Right hindlimb (tissue), 1 donor: Measurements from ENCODE around the gene NCAPG.

Experiments
- DNase-seq: peaks from one replicate; pipeline ENCODE4 v3.0.0-alpha.2; 2018

The NCAPG gene, protein sequence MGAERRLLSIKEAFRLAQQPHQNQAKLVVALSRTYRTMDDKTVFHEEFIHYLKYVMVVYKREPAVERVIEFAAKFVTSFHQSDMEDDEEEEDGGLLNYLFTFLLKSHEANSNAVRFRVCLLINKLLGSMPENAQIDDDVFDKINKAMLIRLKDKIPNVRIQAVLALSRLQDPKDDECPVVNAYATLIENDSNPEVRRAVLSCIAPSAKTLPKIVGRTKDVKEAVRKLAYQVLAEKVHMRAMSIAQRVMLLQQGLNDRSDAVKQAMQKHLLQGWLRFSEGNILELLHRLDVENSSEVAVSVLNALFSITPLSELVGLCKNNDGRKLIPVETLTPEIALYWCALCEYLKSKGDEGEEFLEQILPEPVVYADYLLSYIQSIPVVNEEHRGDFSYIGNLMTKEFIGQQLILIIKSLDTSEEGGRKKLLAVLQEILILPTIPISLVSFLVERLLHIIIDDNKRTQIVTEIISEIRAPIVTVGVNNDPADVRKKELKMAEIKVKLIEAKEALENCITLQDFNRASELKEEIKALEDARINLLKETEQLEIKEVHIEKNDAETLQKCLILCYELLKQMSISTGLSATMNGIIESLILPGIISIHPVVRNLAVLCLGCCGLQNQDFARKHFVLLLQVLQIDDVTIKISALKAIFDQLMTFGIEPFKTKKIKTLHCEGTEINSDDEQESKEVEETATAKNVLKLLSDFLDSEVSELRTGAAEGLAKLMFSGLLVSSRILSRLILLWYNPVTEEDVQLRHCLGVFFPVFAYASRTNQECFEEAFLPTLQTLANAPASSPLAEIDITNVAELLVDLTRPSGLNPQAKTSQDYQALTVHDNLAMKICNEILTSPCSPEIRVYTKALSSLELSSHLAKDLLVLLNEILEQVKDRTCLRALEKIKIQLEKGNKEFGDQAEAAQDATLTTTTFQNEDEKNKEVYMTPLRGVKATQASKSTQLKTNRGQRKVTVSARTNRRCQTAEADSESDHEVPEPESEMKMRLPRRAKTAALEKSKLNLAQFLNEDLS

DNA sequence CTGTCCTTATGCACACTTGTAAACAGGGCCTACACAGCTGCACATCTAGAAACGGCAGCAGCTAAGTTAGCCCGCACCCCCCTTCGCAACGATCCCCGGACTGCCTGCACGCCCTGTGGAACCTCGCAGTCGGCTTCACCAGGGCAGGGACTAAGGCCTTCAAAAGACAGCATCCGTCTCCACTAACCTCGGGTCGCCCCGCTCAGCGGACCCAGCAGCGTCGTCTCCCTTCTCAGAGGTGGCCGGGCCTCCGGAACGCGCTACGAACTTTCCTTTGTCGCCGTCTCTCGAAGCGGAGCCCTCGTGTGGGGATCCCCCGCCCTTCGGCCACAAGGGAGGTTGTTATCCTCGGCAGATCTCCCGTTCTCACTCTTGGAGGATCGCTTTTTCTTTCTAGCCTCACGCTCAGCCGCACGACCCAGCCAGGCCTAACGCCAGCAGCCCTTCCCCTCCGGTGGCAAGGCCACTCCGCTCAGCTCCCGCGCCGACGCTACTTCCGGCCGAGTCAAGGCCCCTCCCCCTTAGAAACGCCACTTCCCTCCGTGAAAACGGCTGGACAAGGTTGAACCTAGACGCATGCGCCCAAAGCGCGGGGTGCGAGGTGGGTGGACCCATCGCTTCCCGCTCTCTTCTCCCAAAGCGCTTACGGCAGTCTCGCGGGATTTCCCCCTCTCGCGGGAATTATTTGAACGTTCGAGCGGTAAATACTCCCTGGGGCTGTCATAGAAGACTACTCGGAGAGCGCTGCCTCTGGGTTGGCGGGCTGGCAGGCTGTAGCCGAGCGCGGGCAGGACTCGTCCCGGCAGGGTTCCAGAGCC, at the start of gene NCAPG, which contains the start of gene DCAF16:
TSS of gene NCAPG (plus strand) at position 720 of the 818 bp plus-strand sequence. CDS start 99 bp downstream, outside the sequence.
TSS of gene DCAF16 (minus strand) at position 498 of the 818 bp plus-strand sequence. CDS start 6,616 bp downstream, outside the sequence.
- DNase-seq: peak; percentile 100

DNA sequence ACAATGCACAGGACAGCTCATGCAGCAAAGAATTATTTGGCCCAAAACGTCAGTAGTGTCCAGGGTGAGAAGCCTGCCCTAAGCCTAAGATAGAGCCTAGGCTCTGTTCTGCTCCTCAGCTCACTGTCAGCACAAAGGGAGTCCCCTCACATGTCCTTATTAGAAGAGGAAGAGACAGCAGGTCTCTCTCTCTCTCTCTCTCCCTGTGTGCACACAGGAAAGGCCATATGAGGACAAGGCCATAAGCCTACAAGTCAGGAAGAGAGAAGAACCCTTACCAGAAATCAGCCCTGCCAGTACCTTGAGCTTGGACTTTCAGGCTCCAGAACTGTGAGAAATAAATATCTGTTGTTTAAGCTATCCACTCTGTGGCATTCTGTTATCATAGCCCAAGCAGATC, 49.7 kb upstream of the NCAPG start:
- no peak for DNase-seq

DNA sequence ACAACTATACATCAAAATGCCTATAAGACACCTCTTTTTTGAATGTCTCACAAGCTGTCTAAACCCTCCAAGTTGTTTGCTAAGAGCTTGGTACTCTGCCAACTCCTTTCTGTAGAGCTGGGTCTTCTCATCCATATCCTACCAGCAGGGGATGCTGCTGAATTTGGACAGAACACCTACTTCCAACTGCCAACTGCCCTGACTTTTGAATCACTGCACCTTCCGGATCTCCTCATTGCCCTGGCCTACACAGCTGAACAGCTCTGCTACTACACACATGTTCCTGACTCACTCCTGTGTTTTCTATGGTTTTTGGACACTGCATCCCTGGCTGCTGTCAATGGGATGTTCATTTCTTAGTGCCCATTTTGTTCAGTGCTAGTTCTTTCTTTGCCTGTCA, 48.1 kb upstream of the NCAPG start:
- no peak for DNase-seq

DNA sequence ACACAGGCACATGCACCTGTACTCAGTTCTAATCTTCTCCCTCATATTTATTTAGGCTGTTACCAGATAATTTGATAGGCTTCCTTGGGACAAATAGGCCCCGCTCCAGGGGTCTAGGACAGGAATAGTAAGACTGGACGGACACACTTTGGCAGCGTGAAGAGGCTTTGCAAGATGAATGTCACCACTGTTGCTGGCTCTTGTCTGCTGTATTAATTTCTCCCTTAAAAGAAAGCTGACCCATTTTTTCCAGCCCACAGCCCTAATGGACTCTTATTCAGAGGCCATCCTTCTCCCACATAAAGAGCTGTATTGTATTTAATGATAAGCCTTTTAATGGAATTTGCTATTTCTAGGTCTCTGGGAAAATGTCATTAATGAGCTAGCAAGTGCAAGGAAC, 47.4 kb upstream of the NCAPG start:
- DNase-seq: no peak

DNA sequence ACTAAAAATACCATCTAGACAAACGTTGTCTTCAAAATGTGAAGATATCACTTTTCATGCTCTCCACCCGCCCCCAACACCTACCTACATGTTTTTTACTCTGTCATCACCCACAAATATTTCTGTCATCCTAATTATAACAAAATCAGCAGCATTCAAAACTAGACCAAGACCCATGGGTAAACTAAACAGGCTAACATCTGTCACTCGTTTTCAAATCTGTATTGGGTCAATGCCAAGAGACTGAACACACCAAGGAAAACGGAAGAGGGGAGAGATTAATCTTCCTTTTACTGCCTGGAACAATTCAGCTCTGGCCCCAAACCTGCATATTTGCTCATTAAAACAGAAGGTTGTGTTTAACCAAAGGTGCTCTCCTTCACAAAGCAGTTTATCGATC, 46.8 kb upstream of the NCAPG start:
- DNase-seq: no peak

DNA sequence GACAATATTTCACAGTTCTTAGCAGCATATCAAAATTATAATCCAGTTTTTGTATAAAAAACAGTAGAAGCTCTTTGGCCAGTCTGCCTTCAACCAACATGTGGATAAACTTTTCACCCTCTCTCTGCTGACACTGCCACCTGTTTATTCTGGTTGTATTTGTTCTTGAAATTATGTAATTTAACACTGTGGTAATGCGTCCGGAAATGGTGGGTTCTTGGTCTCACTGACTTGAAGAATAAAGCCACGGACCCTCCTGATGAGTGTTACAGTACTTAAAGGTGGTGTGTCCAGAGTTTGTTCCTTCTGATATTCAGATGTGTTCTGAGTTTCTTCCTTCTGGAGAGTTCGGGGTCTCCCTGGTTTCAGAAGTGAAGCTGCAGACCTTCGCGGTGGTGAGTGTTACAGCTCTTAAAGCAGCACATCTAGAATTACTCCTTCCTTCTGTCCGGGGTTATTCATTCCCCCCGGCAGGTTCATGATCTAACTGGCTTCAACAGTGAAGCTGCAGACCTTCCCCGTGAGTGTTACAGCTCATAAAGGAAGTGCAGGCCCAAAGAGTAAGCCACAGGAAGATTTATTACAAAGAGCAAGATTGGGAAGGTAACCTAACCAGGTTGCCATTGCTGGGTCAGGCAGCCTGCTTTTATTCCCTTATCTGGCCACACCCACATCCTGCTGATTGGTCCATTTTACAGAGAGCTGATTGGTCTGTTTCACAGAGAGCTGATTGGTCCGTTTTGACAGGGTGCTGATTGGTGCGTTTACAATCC, 45.1 kb upstream of the NCAPG start:
- DNase-seq: no peak

DNA sequence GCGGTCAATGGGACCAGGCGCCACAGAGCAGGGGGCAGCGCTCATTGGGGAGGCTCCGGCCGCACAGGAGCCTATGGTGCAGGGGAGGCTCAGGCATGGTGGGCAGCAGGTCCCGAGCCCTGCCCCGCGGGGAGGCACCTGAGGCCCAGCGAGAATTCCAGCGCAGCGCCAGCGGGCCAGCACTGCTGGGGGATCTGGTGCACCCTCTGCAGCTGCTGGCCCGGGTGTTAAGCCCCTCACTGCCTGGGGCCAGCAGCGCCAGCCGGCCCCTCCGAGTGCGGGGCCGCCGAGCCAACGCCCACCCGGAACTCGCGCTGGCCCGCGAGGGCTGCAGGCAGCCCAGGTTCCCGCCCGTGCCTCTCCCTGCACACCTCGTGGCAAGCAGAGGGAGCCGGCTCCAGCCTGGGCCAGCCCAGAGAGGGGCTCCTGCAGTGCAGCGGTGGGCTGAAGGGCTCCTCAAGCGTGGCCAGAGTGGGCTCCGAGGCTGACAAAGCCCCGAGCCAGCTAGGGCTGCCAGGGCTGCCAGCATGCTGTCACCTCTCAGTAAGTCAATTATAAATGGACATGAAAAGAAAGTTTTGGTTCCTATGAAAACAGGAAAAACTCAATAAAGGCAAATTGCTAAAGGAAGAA, 43.8 kb upstream of the NCAPG start:
- no peak for DNase-seq

DNA sequence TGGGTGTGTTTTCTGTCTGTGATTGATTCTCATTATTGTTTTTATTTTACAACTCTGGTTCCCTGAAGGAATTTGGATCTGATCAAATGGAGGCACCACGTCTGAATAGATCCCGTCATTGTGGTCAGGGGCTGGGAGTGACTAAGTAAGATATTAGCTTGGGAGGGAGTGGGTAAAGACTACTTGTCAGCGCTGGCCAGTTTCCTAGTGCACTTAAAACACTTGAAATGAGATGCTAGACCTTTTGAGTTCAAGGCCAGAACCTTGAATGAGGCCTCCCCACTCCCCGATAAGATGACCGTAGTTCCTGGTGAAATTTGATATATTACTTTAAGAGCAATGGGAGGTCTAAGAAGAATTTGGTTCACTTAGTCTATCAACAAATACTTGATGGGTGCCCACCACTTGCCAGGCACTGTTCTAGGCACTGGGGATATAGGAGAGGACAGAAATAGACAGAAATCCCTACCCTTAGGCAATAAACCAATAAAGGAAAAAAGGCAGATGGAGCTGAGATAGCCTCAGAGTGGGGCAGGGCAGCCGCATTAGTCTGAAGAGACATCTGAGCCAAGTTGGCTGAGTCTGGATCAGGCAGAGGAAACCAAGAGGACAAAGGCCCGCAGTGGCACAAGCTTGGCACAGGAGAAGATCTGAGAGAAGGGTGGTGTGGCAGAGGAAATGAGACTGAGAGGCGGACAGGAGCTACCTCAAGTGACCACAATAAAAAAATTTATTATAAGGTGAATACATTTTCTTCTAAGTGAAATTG, 41.2 kb upstream of the NCAPG start:
- no peak for DNase-seq

DNA sequence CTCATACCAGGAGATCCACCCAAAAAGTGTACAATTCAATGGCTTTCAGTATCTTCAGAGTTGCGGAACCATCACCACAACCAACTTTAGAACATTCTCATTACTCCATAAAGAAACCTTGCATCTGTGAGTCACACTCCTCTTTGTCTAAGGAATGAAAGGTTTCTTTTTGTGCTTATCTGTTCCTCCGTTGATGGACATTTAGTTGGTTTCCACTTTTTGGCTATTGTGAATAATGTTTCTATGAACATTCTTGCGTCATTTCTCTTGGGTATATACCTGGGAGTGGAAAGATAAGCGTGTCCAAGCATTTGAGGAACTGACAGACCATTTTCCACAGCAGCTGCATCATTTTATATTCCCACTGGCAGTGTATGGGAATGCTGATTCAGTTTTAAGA, 39.9 kb upstream of the NCAPG start:
- DNase-seq: no peak

DNA sequence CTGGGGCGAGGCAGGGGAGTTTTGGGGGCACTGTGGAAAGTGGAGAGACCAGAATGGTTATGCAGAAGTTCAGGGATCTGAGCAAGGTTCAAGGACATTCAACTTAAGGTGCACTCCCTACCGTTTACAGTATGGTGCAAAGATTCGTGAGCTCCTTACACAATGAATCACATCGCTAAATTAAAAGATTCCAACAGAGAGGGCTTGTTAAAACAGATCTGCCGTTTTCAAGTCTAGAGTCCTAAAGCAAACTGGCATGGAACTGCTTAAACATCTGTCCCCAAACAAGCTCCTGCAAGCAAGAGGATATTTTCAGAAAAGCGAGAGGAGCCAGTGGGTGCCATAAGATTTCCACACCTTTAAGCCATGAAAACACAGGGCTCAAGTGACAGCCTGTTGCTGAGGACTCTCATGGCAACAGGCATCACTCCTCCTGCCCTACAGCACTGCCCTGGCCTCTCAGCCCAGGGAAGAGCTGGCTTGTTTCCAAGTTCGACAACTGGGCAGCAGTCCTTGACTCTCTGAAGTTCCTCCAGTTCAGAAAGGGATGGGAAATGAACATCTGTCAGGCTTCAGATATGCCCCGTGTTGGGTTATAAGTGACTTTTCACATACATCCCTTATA, 39.4 kb upstream of the NCAPG start:
- DNase-seq: peak; percentile 33

DNA sequence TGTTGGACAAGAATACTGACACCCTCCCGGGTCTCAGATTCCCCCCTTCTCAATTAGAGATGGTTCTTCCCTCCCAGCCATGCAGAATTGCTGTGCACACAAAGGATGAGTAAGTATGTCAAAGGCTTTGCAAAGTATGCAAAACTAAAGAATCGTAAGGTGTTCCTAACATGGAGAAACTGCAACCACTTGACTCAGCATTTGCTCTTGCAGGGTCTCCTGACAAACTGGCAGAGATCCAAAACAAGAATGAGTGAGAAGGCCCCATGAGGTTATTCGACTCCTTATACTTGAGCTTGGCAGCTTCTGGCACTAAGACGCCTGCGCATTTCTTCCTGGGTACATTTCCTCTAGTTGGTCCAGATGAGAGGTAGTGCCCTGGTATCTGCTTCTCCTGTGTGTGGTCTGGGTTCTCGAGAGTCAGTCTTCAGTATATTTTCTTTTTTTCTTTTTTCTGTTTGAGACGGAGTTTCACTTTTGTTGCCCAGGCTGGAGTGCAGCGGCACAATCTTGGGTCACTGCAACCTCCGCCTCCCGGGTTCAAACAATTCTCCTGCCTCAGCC, 37.6 kb upstream of the NCAPG start:
- no peak for DNase-seq

DNA sequence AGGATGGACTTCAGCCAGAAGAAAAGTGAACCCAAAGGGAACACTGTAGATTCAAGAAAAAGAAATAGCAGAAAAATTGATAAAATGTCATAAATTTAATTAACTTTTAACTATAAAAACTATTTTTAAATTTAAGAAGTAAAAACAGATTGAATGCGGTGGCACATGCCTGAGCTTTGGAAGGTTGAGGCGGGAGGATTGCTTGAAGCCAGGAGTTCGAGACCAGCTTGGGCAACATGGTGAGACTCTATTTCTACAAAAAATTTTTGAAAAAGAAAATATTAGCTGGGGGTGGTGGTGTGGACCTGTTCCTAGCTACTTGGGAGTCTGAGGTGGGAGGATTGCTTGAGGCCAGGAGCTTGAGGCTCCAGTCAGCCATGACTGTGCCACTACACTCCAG, 32.3 kb upstream of the NCAPG start:
- DNase-seq: no peak

DNA sequence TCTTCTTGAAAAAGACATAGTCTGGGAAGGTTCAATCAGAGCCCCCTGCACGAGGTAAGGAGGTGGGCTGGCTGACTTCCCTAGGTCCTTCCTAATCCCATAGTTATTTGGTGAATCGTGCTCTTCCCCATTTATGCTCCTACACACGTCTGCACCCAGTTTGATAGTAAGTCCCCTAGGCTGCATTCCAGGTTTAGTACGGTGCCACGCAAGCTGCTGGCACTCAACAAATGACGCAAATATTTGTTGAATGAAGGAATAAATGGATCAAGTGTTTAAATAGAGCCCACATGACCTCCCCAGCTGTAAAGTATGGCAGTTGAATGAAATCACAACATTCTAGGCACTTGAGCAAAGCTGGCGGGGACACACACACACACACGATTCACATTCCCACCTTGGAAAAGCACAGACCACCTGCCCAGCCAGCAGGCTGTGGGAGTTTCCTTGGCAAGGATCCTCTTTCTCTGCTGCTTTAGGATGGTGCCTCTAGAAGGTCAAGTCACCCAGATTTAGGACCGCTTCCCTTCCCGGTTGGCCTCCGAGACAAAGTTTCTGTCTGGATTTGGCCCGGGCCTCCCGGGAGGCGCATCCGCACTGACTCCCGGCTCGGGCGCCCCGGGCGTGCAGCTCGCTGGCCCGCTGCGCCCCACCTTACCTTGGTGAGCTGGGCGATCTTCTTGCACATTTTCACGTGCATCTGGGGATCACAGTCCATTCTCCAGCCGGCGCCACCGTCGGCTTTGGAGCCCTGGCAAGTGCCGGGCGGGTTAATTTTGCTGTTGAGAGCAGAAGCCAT, 30.1 kb upstream of the NCAPG start:
- no peak for DNase-seq

DNA sequence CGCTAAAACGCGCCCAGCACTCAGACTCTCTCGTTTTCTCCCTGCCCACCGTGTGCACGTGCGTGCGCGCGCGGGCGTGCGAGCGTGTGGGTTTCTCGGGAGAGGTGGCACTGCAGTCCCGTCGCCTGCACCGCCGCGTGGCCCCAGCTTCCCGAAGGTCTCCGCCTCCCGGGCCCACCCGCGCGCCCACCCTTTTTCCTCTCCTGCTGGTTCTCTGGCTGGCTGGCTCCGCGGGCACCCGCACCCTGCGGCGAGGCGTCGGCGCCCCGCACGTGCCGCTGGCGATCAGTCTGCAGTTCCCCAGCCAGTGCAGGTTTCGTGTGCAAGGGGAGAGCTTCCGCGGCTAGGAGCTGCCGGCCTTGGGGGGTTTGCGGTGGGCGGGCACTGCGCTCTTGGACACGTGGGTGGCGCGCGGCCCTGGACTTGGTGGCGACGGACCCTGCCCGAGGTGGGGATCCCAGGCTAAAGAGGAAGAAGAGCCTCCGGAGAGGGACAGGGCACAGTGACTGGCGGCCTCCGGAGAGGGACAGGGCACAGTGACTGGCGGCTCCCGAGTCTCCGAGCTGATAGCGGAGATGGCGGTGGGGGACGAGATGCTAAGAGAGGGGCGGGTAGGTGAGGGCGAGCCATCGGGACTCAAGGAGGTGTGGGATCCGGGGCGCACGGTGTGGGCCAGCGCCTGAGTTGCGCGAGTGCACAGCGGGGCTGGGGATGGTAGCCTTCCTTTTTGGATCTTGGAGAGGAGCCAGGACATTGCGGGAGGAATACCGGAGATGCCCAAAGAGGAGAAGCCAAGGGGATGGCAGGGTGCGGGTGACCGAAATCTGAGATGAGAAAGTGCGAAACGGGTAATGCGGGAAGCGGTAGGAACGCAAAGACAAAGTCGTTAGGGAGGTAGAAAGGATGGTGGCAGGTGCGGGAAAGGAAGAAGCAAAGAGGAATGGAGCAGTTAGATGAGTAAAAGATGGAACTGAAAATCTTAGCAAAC, 29.2 kb upstream of the NCAPG start, which contains the start of gene FAM184B:
TSS of gene FAM184B (minus strand) at position 322 of the 988 bp plus-strand sequence. CDS start 322 bp downstream, outside the sequence.
- peak; percentile 47 for DNase-seq

DNA sequence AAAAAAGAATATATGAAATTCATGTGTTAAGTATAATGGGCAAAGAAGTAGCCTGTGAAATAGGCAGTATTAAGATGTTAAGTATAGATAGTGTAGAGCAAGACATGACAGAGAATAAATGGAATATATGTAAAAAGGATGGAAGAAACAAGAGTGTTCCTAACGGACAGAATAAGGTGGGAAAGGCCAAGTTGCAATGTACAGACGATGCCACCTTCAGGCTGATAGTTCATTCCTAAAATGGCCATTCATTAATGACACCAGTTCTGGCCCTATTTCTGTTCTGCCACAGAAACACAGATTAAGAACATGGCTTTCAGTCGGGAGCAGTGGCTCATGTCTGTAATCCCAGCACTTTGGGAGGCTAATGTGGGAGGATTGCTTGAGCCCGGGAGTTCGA, 24.9 kb upstream of the NCAPG start:
- DNase-seq: no peak

DNA sequence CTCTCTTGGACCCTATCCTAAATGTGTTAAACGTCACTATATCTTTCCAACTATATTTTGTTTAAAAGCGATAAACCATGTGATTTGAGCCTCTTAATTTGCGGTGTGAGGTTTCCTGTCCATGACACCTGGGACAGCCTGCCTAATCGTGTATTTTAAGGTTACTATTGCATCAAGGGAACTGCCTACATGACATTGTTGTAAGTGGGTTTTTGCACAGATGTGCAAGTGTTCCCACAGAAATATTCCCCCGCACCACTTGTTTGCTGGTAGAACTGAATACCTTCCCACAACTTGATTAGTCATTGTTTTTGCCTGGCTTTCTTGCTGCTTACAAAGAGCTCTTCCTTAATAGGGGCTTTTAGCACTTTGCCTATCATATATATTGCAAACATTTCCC, 24.2 kb upstream of the NCAPG start:
- no peak for DNase-seq

DNA sequence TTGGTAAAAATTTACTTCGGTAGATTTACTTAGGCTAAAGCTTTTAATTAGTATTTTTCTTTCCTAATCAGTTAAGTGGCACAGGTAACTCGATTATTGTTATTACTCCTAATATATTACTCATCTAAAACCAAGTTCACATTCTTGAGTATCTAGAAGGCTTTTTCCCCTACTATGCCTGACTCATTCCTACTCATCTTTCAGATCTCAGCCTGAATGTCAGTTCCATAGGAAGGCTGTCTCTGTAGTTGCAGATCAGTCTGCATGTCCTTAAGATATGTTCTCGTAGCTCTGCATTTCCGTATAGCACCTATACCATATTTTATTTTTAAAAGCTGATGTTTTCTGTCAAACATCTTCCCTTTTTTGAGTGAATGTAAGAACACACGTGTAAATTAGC, 23.5 kb upstream of the NCAPG start:
- no peak for DNase-seq
